ENCODE data around the gene GPR62. TPM values are rescaled to one million over a fixed set of nuclear protein-coding genes. Genes with fewer than 3 reads are reported as not detected.

The GPR62 gene
- total and polyA plus RNA-seq, 2 experiments from 2014 or later = 0.10 to 0.38 TPM

- peak overlapping the region; percentile 91 for H2AFZ ChIP-seq
- H3K4me3 ChIP-seq = peak overlapping the region; percentile 47; the same call in 1 of the 2 replicates
- H4K20me1 ChIP-seq (replicated peaks; ENCODE audit: insufficient read depth) = no peaks in the 10 kb centered on the region
- no peak for DNase-seq (ENCODE audit: low spot score)
- no peaks in the 10 kb centered on the region for H3K36me3 ChIP-seq (ENCODE audit: insufficient read depth)
- H3K79me2 ChIP-seq (replicated peaks; ENCODE audit: insufficient read depth) = no peaks in the 10 kb centered on the region
- H3K27me3 ChIP-seq (ENCODE audit: insufficient read depth) = no peaks in the 10 kb centered on the region
- no peak overlapping the region for H3K27ac ChIP-seq (ENCODE audit: low read depth)
- no peaks in the 10 kb centered on the region for H3K36me3 Mint-ChIP-seq (ENCODE audit: low read depth)
- H3K27ac Mint-ChIP-seq = no peak overlapping the region
- H3K9me2 ChIP-seq (ENCODE audit: insufficient read depth) = no peaks in the 10 kb centered on the region
- H3K4me2 ChIP-seq = peak overlapping the region; percentile 73; the same call in 1 of the 2 replicates
- no peak for ATAC-seq
- no peaks in the 10 kb centered on the region; the same call in 1 of the 2 replicates for H3F3A ChIP-seq (replicated peaks; ENCODE audit: low read depth)
- peaks cover 60% of the 10 kb centered on the region for H3K4me1 Mint-ChIP-seq
- no peaks in the 10 kb centered on the region for H3K9me3 Mint-ChIP-seq
- TF ChIP-seq, protein P1, sequence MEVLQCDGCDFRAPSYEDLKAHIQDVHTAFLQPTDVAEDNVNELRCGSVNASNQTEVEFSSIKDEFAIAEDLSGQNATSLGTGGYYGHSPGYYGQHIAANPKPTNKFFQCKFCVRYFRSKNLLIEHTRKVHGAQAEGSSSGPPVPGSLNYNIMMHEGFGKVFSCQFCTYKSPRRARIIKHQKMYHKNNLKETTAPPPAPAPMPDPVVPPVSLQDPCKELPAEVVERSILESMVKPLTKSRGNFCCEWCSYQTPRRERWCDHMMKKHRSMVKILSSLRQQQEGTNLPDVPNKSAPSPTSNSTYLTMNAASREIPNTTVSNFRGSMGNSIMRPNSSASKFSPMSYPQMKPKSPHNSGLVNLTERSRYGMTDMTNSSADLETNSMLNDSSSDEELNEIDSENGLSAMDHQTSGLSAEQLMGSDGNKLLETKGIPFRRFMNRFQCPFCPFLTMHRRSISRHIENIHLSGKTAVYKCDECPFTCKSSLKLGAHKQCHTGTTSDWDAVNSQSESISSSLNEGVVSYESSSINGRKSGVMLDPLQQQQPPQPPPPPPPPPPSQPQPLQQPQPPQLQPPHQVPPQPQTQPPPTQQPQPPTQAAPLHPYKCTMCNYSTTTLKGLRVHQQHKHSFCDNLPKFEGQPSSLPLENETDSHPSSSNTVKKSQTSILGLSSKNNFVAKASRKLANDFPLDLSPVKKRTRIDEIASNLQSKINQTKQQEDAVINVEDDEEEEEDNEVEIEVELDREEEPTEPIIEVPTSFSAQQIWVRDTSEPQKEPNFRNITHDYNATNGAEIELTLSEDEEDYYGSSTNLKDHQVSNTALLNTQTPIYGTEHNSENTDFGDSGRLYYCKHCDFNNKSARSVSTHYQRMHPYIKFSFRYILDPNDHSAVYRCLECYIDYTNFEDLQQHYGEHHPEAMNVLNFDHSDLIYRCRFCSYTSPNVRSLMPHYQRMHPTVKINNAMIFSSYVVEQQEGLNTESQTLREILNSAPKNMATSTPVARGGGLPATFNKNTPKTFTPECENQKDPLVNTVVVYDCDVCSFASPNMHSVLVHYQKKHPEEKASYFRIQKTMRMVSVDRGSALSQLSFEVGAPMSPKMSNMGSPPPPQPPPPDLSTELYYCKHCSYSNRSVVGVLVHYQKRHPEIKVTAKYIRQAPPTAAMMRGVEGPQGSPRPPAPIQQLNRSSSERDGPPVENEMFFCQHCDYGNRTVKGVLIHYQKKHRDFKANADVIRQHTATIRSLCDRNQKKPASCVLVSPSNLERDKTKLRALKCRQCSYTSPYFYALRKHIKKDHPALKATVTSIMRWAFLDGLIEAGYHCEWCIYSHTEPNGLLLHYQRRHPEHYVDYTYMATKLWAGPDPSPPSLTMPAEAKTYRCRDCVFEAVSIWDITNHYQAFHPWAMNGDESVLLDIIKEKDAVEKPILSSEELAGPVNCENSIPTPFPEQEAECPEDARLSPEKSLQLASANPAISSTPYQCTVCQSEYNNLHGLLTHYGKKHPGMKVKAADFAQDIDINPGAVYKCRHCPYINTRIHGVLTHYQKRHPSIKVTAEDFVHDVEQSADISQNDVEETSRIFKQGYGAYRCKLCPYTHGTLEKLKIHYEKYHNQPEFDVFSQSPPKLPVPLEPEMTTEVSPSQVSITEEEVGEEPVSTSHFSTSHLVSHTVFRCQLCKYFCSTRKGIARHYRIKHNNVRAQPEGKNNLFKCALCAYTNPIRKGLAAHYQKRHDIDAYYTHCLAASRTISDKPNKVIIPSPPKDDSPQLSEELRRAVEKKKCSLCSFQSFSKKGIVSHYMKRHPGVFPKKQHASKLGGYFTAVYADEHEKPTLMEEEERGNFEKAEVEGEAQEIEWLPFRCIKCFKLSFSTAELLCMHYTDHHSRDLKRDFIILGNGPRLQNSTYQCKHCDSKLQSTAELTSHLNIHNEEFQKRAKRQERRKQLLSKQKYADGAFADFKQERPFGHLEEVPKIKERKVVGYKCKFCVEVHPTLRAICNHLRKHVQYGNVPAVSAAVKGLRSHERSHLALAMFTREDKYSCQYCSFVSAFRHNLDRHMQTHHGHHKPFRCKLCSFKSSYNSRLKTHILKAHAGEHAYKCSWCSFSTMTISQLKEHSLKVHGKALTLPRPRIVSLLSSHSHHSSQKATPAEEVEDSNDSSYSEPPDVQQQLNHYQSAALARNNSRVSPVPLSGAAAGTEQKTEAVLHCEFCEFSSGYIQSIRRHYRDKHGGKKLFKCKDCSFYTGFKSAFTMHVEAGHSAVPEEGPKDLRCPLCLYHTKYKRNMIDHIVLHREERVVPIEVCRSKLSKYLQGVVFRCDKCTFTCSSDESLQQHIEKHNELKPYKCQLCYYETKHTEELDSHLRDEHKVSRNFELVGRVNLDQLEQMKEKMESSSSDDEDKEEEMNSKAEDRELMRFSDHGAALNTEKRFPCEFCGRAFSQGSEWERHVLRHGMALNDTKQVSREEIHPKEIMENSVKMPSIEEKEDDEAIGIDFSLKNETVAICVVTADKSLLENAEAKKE (CRISPR knock-in tag; IDR thresholded peaks at IDR 0.05) = no peak
- TF ChIP-seq EZH2 (IDR thresholded peaks at IDR 0.05; ENCODE audit: low read depth, unreplicated experiment) = no peak
- TF ChIP-seq, protein P2, sequence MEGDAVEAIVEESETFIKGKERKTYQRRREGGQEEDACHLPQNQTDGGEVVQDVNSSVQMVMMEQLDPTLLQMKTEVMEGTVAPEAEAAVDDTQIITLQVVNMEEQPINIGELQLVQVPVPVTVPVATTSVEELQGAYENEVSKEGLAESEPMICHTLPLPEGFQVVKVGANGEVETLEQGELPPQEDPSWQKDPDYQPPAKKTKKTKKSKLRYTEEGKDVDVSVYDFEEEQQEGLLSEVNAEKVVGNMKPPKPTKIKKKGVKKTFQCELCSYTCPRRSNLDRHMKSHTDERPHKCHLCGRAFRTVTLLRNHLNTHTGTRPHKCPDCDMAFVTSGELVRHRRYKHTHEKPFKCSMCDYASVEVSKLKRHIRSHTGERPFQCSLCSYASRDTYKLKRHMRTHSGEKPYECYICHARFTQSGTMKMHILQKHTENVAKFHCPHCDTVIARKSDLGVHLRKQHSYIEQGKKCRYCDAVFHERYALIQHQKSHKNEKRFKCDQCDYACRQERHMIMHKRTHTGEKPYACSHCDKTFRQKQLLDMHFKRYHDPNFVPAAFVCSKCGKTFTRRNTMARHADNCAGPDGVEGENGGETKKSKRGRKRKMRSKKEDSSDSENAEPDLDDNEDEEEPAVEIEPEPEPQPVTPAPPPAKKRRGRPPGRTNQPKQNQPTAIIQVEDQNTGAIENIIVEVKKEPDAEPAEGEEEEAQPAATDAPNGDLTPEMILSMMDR (conservative IDR thresholded peaks at IDR 0.05; ENCODE audit: low read depth in 2 of 2) = no peak
- no peak for TF ChIP-seq ZNF114 (CRISPR knock-in tag; IDR thresholded peaks at IDR 0.05)
- TF ChIP-seq NANOG (IDR thresholded peaks at IDR 0.05; ENCODE audit: borderline replicate concordance) = no peak
- peaks cover 22% of the 10 kb centered on the region for H3K27me3 Mint-ChIP-seq (ENCODE audit: insufficient read depth, low read depth, poor library complexity)
- H3K4me1 ChIP-seq (ENCODE audit: insufficient read depth) = peaks cover 30% of the 10 kb centered on the region; the same call in 1 of the 2 replicates
- peak overlapping the region; percentile 59; the same call in 2 of the 3 replicates for H3K4me3 Mint-ChIP-seq
Measured at GRCh38 chr3:52004906-52005395, 49.8 kb downstream of the GPR62 start.
